Sigmoid colon (tissue), 4 donors: ENCODE data around the gene PLAC8.

ENCODE experiments used
- CTCF ChIP-seq, 4 experiments: fragments of 450-650 bp in 3 of 4; fragments of 200-600 bp in 1 of 4; IDR thresholded peaks; one replicate each; pipeline ENCODE4 v1.5.1; 2016 to 2019; ENCODE audit warnings: antibody characterized with exemption in 4 of 4, mild to moderate bottlenecking in 3 of 4, moderate library complexity in 2 of 4
- EP300 ChIP-seq, 4 donors: sonication (generic); formaldehyde crosslinking; IDR thresholded peaks; one replicate each; pipeline ENCODE4 v1.6.1; 2017; ENCODE audit warnings: antibody characterized with exemption in 4 of 4
- POLR2A ChIP-seq, 2 donors: fragments of 450-650 bp; IDR thresholded peaks; one replicate each; pipeline ENCODE4 v1.6.1; 2016; ENCODE audit warnings: antibody characterized with exemption in 2 of 2, mild to moderate bottlenecking in 2 of 2, moderate library complexity in 2 of 2
- POLR2AphosphoS5 ChIP-seq, 4 donors: sonication (generic); formaldehyde crosslinking; IDR thresholded peaks; one replicate each; pipeline ENCODE4 v1.6.1; 2017; ENCODE audit warnings: antibody characterized with exemption in 4 of 4

- TF ChIP-seq EP300 (IDR thresholded peaks at IDR 0.05), result no peak
- TF ChIP-seq CTCF (IDR thresholded peaks at IDR 0.05), result no peak
- TF ChIP-seq POLR2A (IDR thresholded peaks at IDR 0.05), result no peak
- no peak for TF ChIP-seq POLR2AphosphoS5 (IDR thresholded peaks at IDR 0.05)
These were observed 70.6 kb downstream of the PLAC8 start for GRCh38 chr4:83043801-83044407.
